ENCODE measurements around the gene PIP4K2B.
"Not testable (repeated sequence)": the region's sequence is repeated elsewhere in the genome, so short reads cannot be mapped to it uniquely, and the experiment has no call there.

PIP4K2B gene

DNA sequence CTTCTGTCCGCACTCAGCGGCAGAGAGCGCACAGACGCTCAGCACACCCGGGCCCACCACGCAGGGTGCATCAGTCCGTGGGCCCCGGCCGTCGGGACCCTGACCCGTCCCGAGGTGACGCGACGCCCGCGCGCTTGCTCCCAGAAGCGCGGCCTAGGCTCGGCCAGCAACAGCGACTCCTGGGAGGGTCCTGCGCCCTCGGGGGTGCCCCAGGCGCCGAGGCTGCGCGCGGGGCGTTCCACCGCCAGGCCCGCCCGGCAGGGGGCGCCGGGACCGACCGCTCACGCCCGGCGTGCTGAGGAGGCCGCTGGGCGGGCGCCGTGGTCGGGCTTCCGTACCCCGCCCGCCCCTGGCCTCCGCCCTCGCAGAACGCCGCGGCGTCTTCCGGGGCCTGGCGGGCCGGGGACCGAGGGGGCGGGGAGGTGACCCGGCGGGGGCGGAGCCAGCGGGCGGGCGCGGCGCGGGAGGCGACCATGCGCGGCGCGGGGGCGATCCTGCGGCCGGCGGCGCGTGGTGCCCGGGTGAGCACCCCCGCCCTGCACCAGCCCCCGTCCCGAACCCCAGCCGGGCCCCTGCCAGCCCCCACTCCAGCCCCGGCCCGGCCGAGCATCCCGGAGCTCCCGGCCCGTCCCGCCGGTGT, 69.3 kb downstream of the PIP4K2B start, which contains the start of gene CISD3:
Gene CISD3 (plus strand): TSS at position 456 of the 640 bp plus-strand sequence. CDS start 18 bp downstream, at position 474.
- H3K27me3 ChIP-seq (ENCODE audit: control insufficient read depth, insufficient read depth, low read length) = no peaks in the 10 kb centered on the region
- H3K36me3 ChIP-seq (ENCODE audit: control insufficient read depth, insufficient read depth, low read length) = peaks cover 6% of the 10 kb centered on the region
- H3K27ac ChIP-seq (ENCODE audit: low read depth, low read length) = peak within 1 kb of the TSS; percentile 82
- peak within 1 kb of the TSS; percentile 86 for H3K4me3 ChIP-seq (ENCODE audit: low read length)
- H3K4me1 ChIP-seq (ENCODE audit: control insufficient read depth, insufficient read depth, low read length) = peaks cover 6% of the 10 kb centered on the region
- H3K9ac ChIP-seq (ENCODE audit: low read length) = peak within 1 kb of the TSS; percentile 69

DNA sequence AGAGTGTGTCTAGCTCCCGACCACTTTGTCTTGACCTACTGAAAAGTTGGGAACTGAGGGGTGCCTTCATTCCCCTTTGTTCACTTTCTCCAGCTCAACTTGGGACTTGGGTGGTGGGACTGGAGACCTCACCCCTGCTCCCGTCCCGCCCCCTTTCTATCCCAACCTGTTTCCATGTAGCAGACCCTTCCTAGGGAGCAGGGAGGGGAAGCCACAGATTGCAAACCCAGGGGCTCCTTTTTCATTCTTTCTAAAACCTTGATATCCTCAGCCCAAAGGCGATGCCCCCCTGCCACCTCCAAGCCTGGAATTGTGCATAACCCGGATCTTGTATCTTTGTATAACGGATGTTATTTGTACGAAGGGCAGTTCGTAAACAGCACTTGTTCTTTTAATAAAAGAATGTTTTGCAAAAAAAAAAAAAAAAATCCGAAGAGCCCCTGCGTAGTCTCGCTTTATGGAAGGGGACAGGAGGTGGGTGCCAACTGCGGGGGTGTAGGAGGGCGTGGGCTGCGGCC, 69.9 kb downstream of the PIP4K2B start:
- Histone ChIP-seq H3K27me3 (ENCODE audit: control insufficient read depth, insufficient read depth, low read length) (no peaks in the 10 kb centered on the region), H3K27ac (ENCODE audit: low read depth, low read length) (peak overlapping the region; percentile 82), H3K4me1 (ENCODE audit: control insufficient read depth, insufficient read depth, low read length) (peaks cover 6% of the 10 kb centered on the region), H3K9ac (ENCODE audit: low read length) (peak overlapping the region; percentile 53), H3K36me3 (ENCODE audit: control insufficient read depth, insufficient read depth, low read length) (peaks cover 6% of the 10 kb centered on the region), H3K4me3 (ENCODE audit: low read length) (peak overlapping the region; percentile 74)

- Histone ChIP-seq H3K4me3 (ENCODE audit: low read length) (no peak overlapping the region), H3K27me3 (ENCODE audit: control insufficient read depth, insufficient read depth, low read length) (no peaks in the 10 kb centered on the region), H3K9ac (ENCODE audit: low read length) (no peak overlapping the region), H3K27ac (ENCODE audit: low read depth, low read length) (no peak overlapping the region), H3K4me1 (ENCODE audit: control insufficient read depth, insufficient read depth, low read length) (peaks cover 6% of the 10 kb centered on the region), H3K36me3 (ENCODE audit: control insufficient read depth, insufficient read depth, low read length) (peaks cover 6% of the 10 kb centered on the region)
Measured at GRCh38 chr17:38728290-38728831, 71.0 kb downstream of the PIP4K2B start.

DNA sequence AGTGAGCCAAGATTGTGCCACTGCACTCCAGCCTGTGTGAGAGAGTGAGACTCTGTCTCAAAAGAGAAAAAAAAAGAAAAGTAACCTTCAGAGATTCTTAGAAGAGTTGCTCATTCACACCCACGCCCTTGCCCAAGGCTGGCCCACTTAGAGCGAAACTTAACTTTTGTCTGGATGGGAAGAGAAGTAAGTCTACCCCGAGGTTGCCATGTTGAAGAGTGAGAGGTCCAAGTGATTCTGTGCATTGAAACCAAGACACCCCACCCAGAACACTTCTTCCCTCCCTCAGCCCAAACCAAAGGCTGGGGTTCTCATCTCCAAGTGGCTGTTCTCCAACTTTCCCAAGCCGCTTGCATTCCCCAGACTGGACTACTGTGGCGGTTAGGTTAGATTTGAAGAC, 71.6 kb downstream of the PIP4K2B start:
- Histone ChIP-seq H3K27me3 (ENCODE audit: control insufficient read depth, insufficient read depth, low read length) (no peaks in the 10 kb centered on the region), H3K4me3 (ENCODE audit: low read length) (no peak overlapping the region), H3K9ac (ENCODE audit: low read length) (no peak overlapping the region), H3K4me1 (ENCODE audit: control insufficient read depth, insufficient read depth, low read length) (peaks cover 6% of the 10 kb centered on the region), H3K36me3 (ENCODE audit: control insufficient read depth, insufficient read depth, low read length) (no peaks in the 10 kb centered on the region), H3K27ac (ENCODE audit: low read depth, low read length) (no peak overlapping the region)

- H3K9ac ChIP-seq (ENCODE audit: low read length); H3K27ac ChIP-seq (ENCODE audit: low read depth, low read length); H3K4me3 ChIP-seq (ENCODE audit: low read length); H3K4me1 ChIP-seq (ENCODE audit: control insufficient read depth, insufficient read depth, low read length); H3K36me3 ChIP-seq (ENCODE audit: control insufficient read depth, insufficient read depth, low read length); H3K27me3 ChIP-seq (ENCODE audit: control insufficient read depth, insufficient read depth, low read length): not testable (repeated sequence)
Measured at GRCh38 chr17:38726145-38726544, 73.2 kb downstream of the PIP4K2B start.

DNA sequence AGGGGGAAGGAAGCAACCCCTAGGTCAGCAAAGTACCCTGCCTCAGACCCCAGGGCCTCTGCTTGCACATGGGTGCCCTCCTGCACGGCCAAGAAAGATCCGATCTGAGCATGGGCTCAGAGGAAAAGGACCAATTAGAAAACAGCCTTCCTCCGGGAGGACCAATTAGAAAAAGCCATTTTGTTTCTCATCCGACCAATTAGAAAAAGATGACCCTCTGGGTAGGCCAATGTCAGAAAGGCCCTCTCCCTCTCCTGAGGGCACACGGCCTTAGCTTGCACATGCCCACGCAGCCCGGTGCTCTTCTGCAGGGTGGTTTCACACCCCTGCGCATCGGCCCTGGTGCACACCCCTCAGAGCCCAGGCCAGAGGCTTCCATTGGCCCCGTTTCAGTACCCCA, 74.3 kb downstream of the PIP4K2B start:
- no peak overlapping the region for H3K4me3 ChIP-seq (ENCODE audit: low read length)
- no peaks in the 10 kb centered on the region for H3K27me3 ChIP-seq (ENCODE audit: control insufficient read depth, insufficient read depth, low read length)
- H3K36me3 ChIP-seq (ENCODE audit: control insufficient read depth, insufficient read depth, low read length) = peaks cover 14% of the 10 kb centered on the region
- H3K9ac ChIP-seq (ENCODE audit: low read length) = no peak overlapping the region
- no peak overlapping the region for H3K27ac ChIP-seq (ENCODE audit: low read depth, low read length)
- no peaks in the 10 kb centered on the region for H3K4me1 ChIP-seq (ENCODE audit: control insufficient read depth, insufficient read depth, low read length)

DNA sequence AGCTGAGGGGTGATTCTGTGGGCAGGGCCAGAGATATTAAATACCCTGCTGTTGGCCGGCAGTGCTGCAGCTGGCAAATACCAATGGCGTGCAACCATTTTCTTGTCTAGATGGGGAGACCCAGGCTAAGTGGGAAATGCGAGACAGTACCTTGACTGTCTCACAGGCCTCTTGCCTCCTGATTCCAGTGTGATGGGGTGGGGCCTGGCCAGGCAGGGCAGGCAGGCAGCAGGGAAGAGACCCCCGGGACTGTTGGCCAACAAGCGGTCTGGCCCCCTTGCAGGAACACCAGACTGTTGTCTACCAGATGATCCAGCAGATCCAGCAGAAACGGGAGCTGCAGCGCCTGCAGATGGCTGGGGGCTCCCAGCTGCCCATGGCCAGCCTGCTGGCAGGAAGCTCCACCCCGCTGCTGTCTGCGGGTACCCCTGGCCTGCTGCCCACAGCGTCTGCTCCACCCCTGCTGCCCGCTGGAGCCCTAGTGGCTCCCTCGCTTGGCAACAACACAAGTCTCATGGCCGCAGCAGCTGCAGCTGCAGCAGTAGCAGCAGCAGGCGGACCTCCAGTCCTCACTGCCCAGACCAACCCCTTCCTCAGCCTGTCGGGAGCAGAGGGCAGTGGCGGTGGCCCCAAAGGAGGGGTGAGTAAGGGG, 74.9 kb downstream of the PIP4K2B start:
- no peaks in the 10 kb centered on the region for H3K27me3 ChIP-seq (ENCODE audit: control insufficient read depth, insufficient read depth, low read length)
- no peaks in the 10 kb centered on the region for H3K4me1 ChIP-seq (ENCODE audit: control insufficient read depth, insufficient read depth, low read length)
- H3K4me3 ChIP-seq (ENCODE audit: low read length) = no peak overlapping the region
- H3K9ac ChIP-seq (ENCODE audit: low read length) = no peak overlapping the region
- H3K27ac ChIP-seq (ENCODE audit: low read depth, low read length) = no peak overlapping the region
- peaks cover 14% of the 10 kb centered on the region for H3K36me3 ChIP-seq (ENCODE audit: control insufficient read depth, insufficient read depth, low read length)

DNA sequence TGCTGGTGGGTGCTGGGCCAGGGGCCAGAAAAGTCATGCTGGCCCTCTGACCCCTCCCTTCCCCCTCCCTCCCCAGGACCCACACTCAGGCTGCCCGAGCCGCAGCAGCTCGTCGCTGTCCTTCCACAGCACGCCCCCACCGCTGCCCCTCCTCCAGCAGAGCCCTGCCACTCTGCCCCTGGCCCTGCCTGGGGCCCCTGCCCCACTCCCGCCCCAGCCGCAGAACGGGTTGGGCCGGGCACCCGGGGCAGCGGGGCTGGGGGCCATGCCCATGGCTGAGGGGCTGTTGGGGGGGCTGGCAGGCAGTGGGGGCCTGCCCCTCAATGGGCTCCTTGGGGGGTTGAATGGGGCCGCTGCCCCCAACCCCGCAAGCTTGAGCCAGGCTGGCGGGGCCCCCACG, 77.6 kb downstream of the PIP4K2B start:
- Histone ChIP-seq H3K36me3 (ENCODE audit: control insufficient read depth, insufficient read depth, low read length) (peaks cover 25% of the 10 kb centered on the region), H3K4me3 (ENCODE audit: low read length) (no peak overlapping the region), H3K9ac (ENCODE audit: low read length) (no peak overlapping the region), H3K27ac (ENCODE audit: low read depth, low read length) (no peak overlapping the region), H3K4me1 (ENCODE audit: control insufficient read depth, insufficient read depth, low read length) (no peaks in the 10 kb centered on the region), H3K27me3 (ENCODE audit: control insufficient read depth, insufficient read depth, low read length) (no peaks in the 10 kb centered on the region)

DNA sequence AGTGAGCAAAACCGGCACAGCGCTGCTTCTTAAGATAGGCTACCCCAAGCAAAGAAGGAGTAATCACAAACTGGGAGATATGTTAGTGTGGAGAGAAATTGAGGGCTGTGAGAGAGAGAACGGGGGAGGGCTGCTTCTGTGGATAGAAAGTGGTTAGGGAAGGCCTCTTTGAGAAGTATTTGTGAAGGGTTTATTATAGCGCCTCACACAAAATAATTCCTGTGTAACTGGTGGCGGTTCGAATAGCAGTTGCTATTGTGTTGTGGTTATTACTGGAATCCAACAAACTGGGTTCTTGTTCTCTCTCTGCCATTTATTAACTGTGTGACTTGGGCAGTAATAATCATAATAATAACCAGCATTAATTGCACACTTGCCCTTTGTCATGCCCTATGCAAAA, 78.4 kb downstream of the PIP4K2B start:
- Histone ChIP-seq H3K4me1 (ENCODE audit: control insufficient read depth, insufficient read depth, low read length) (no peaks in the 10 kb centered on the region), H3K27me3 (ENCODE audit: control insufficient read depth, insufficient read depth, low read length) (no peaks in the 10 kb centered on the region), H3K36me3 (ENCODE audit: control insufficient read depth, insufficient read depth, low read length) (peaks cover 32% of the 10 kb centered on the region), H3K9ac (ENCODE audit: low read length) (no peak overlapping the region), H3K27ac (ENCODE audit: low read depth, low read length) (no peak overlapping the region), H3K4me3 (ENCODE audit: low read length) (no peak overlapping the region)

GRCh38 chr17:38719943-38720641, 79.3 kb downstream of the PIP4K2B start:
- H3K4me1 ChIP-seq (ENCODE audit: control insufficient read depth, insufficient read depth, low read length) = no peaks in the 10 kb centered on the region
- no peak overlapping the region for H3K9ac ChIP-seq (ENCODE audit: low read length)
- H3K4me3 ChIP-seq (ENCODE audit: low read length) = no peak overlapping the region
- peaks cover 32% of the 10 kb centered on the region for H3K36me3 ChIP-seq (ENCODE audit: control insufficient read depth, insufficient read depth, low read length)
- no peaks in the 10 kb centered on the region for H3K27me3 ChIP-seq (ENCODE audit: control insufficient read depth, insufficient read depth, low read length)
- no peak overlapping the region for H3K27ac ChIP-seq (ENCODE audit: low read depth, low read length)

- Histone ChIP-seq H3K36me3 (ENCODE audit: control insufficient read depth, insufficient read depth, low read length) (peaks cover 32% of the 10 kb centered on the region), H3K27me3 (ENCODE audit: control insufficient read depth, insufficient read depth, low read length) (no peaks in the 10 kb centered on the region), H3K4me1 (ENCODE audit: control insufficient read depth, insufficient read depth, low read length) (no peaks in the 10 kb centered on the region), H3K4me3 (ENCODE audit: low read length) (no peak overlapping the region), H3K27ac (ENCODE audit: low read depth, low read length) (no peak overlapping the region), H3K9ac (ENCODE audit: low read length) (no peak overlapping the region)
Measured at GRCh38 chr17:38719289-38719942, 79.9 kb downstream of the PIP4K2B start.
